PC-3 (cell line): Measurements from ENCODE around the gene GABPA. TPM values are rescaled to one million over a fixed set of nuclear protein-coding genes. Genes with fewer than 3 reads are reported as not detected.

Source experiments
- ATAC-seq: fragments of 200-7000 bp; cut with Tn5 transposase; 2 replicates; pipeline ENCODE4 v1.9.1; 2020; ENCODE audit warnings: mild to moderate bottlenecking, moderate library complexity
- BruUV-seq: library from RNA; stranded (reverse); fragments of 400-500 nt; replicated peaks from 2 replicates; lab custom pipeline; 2021; lab: Mats Ljungman, UMichigan
- CTCF ChIA-PET: fragments of 300-600 bp; sonication (Branson Sonifier 250); formaldehyde crosslinking; loops from one replicate; lab custom pipeline; 2022; ENCODE audit warnings: antibody characterized with exemption; lab: Charles Lee
- POLR2A ChIA-PET: fragments of 300-600 bp; sonication (Branson Sonifier 250); formaldehyde crosslinking; loops from one replicate; lab custom pipeline; 2022; ENCODE audit warnings: antibody characterized with exemption; ENCODE audit not compliant: unreplicated experiment; lab: Charles Lee
- DNase-seq: peaks from one replicate; pipeline ENCODE4 v3.0.0-alpha.2; 2015
- H2AFZ ChIP-seq: fragments of 300-600 bp; sonication (generic); 2 replicates; pipeline ENCODE4 v1.6.0; 2016; ENCODE audit warnings: antibody characterized with exemption, low read length
- H3F3A ChIP-seq: fragments of 300-600 bp; sonication (generic); one replicate; pipeline ENCODE4 v1.6.0; 2017; ENCODE audit warnings: antibody characterized with exemption, low read length, control low read depth, mild to moderate bottlenecking; ENCODE audit not compliant: unreplicated experiment
- H3K27ac ChIP-seq: fragments of 300-600 bp; sonication (generic); 2 replicates; pipeline ENCODE4 v1.5.1; 2016; ENCODE audit warnings: mild to moderate bottlenecking, low read length
- H3K27me3 ChIP-seq: fragments of 300-600 bp; sonication (generic); 2 replicates; pipeline ENCODE4 v1.6.1; 2016; ENCODE audit warnings: low read length, mixed read lengths
- H3K36me3 ChIP-seq: fragments of 300-600 bp; sonication (generic); 2 replicates; pipeline ENCODE4 v1.6.1; 2016; ENCODE audit warnings: low read depth, mixed run types, low read length, mixed read lengths
- H3K4me1 ChIP-seq: fragments of 300-600 bp; sonication (generic); 2 replicates; pipeline ENCODE4 v1.5.1; 2016; ENCODE audit warnings: low read length; ENCODE audit not compliant: insufficient read depth
- H3K4me2 ChIP-seq: fragments of 300-600 bp; sonication (generic); 2 replicates; pipeline ENCODE4 v1.6.0; 2016; ENCODE audit warnings: low read length
- H3K4me3 ChIP-seq: fragments of 300-600 bp; sonication (generic); 2 replicates; pipeline ENCODE4 v1.5.1; 2016; ENCODE audit warnings: mild to moderate bottlenecking, low read length, mixed read lengths
- H3K79me2 ChIP-seq: fragments of 300-600 bp; sonication (generic); 2 replicates; pipeline ENCODE4 v1.6.1; 2017; ENCODE audit warnings: low read length, mixed read lengths
- H3K9ac ChIP-seq: fragments of 300-600 bp; sonication (generic); 2 replicates; pipeline ENCODE4 v1.6.0; 2016; ENCODE audit warnings: mild to moderate bottlenecking, low read length
- H3K9me2 ChIP-seq: fragments of 300-600 bp; sonication (generic); replicated peaks from 2 replicates; pipeline ENCODE4 v1.6.1; 2016; ENCODE audit warnings: mixed run types, low read length, mixed read lengths
- H3K9me3 ChIP-seq: fragments of 300-600 bp; sonication (generic); 2 replicates; pipeline ENCODE4 v1.6.1; 2016; ENCODE audit warnings: low read length, mixed read lengths
- H4K20me1 ChIP-seq: fragments of 300-600 bp; sonication (generic); 2 replicates; pipeline ENCODE4 v1.6.1; 2016; ENCODE audit warnings: low read length, mixed read lengths
- CTCF ChIP-seq: fragments of 300-600 bp; sonication (generic); conservative IDR thresholded peaks from 2 replicates; pipeline ENCODE4 v1.5.1; 2017; ENCODE audit warnings: antibody characterized with exemption, low read depth, mild to moderate bottlenecking, low read length
- EZH2 ChIP-seq: fragments of 300-600 bp; sonication (generic); IDR thresholded peaks from one replicate; pipeline ENCODE4 v1.6.1; 2017; ENCODE audit warnings: antibody characterized with exemption, mild to moderate bottlenecking, low read length; ENCODE audit not compliant: unreplicated experiment
- EZH2phosphoT487 ChIP-seq: fragments of 300-600 bp; sonication (generic); IDR thresholded peaks from 2 replicates; pipeline ENCODE4 v1.6.1; 2018; ENCODE audit warnings: mild to moderate bottlenecking, antibody characterized with exemption, low read length, borderline replicate concordance
- intact Hi-C: fragments of 100-400 bp; cut with micrococcal nuclease; formaldehyde crosslinking; loops from 2 replicates; pipeline ENCODE4 v1.9.0; 2023
- total RNA-seq: library from RNA; depleted of rRNA; stranded (reverse); fragments of >200 nt; gene quantifications from 2 replicates; pipeline ENCODE4 v1.2.3, GENCODE V29; 2014

Gene GABPA
- total RNA-seq, 1 experiment from 2014 or later, result 19.0 TPM

GRCh38 chr21:25759573-25759972 is 24.8 kb downstream of the GABPA start:
- no peak overlapping the region for H3K4me2 ChIP-seq
- no peak for TF ChIP-seq EZH2phosphoT487
- no peak for TF ChIP-seq CTCF
- TF ChIP-seq EZH2, result no peak
- H3K4me1 ChIP-seq, result no peaks in the 10 kb centered on the region
- H3K79me2 ChIP-seq, result no peaks in the 10 kb centered on the region
- BruUV-seq, result no TSS peak
- no peak overlapping the region for H3K27ac ChIP-seq
- DNase-seq (no peak), ATAC-seq (no peak)
- H3K9ac ChIP-seq, result no peak overlapping the region
- H3K36me3 ChIP-seq, result peaks cover 31% of the 10 kb centered on the region
- no peaks in the 10 kb centered on the region for H3K9me3 ChIP-seq
- H3K9me2 ChIP-seq, result no peaks in the 10 kb centered on the region
- CTCF ChIA-PET, result no interaction called here
- intact Hi-C loops, result no loop called here
- H4K20me1 ChIP-seq, result no peaks in the 10 kb centered on the region
- no peaks in the 10 kb centered on the region for H3K27me3 ChIP-seq
- no peaks in the 10 kb centered on the region for H3F3A ChIP-seq
- H3K4me3 ChIP-seq, result no peak overlapping the region
- POLR2A ChIA-PET, result interaction anchor here (0.6 kb wide), 1 partner anchor 142 kb away, joined by 4 read pairs; no protein-coding TSS in a partner anchor
- H2AFZ ChIP-seq, result no peak overlapping the region

- no peak overlapping the region for H3K4me2 ChIP-seq
- DNase-seq (no peak), ATAC-seq (no peak)
- TF ChIP-seq EZH2phosphoT487, result no peak
- no peak for TF ChIP-seq CTCF
- TF ChIP-seq EZH2, result no peak
- H3F3A ChIP-seq, result no peaks in the 10 kb centered on the region
- H3K9me2 ChIP-seq, result no peaks in the 10 kb centered on the region
- peaks cover 34% of the 10 kb centered on the region for H3K36me3 ChIP-seq
- CTCF ChIA-PET, result no interaction called here
- H3K9ac ChIP-seq, result no peak overlapping the region
- no peak overlapping the region for H2AFZ ChIP-seq
- no peaks in the 10 kb centered on the region for H3K9me3 ChIP-seq
- POLR2A ChIA-PET, result no interaction called here
- no TSS peak for BruUV-seq
- H3K27ac ChIP-seq, result no peak overlapping the region
- intact Hi-C loops, result no loop called here
- no peaks in the 10 kb centered on the region for H3K27me3 ChIP-seq
- H3K79me2 ChIP-seq, result no peaks in the 10 kb centered on the region
- no peak overlapping the region for H3K4me3 ChIP-seq
- H3K4me1 ChIP-seq, result no peaks in the 10 kb centered on the region
- no peaks in the 10 kb centered on the region for H4K20me1 ChIP-seq
Measured at GRCh38 chr21:25760061-25760460, 25.3 kb downstream of the GABPA start.

- no peak for TF ChIP-seq EZH2
- no peak for TF ChIP-seq CTCF
- TF ChIP-seq EZH2phosphoT487, result no peak
- H3K9ac ChIP-seq, result no peak overlapping the region
- no peak overlapping the region for H3K4me2 ChIP-seq
- DNase-seq (no peak), ATAC-seq (no peak)
- H2AFZ ChIP-seq, result no peak overlapping the region
- H3F3A ChIP-seq, result no peaks in the 10 kb centered on the region
- no peaks in the 10 kb centered on the region for H3K79me2 ChIP-seq
- BruUV-seq, result no TSS peak
- ChIA-PET CTCF (no interaction called here), POLR2A (no interaction called here)
- H3K9me2 ChIP-seq, result no peaks in the 10 kb centered on the region
- no peak overlapping the region for H3K27ac ChIP-seq
- H3K27me3 ChIP-seq, result no peaks in the 10 kb centered on the region
- peaks cover 39% of the 10 kb centered on the region for H3K36me3 ChIP-seq
- H4K20me1 ChIP-seq, result no peaks in the 10 kb centered on the region
- no peaks in the 10 kb centered on the region for H3K9me3 ChIP-seq
- no peak overlapping the region for H3K4me3 ChIP-seq
- no peaks in the 10 kb centered on the region for H3K4me1 ChIP-seq
- intact Hi-C loops, result no loop called here
Measured at GRCh38 chr21:25760677-25761076, 25.9 kb downstream of the GABPA start.
